ENCODE results near the gene CDKN1C. TPM values are rescaled to one million over a fixed set of nuclear protein-coding genes. Genes with fewer than 3 reads are reported as not detected.

Gene CDKN1C
- not detected in 2 replicates for total RNA-seq (2014; rRNA removed; shearing (Covaris generic); ENCODE audit: low replicate concordance)

GRCh38 chr11:2885678-2886081 is at the start of gene CDKN1C:
Gene CDKN1C, minus strand, starts transcription at chr11:2885775. Its CDS starts 319 bp downstream, at chr11:2885456.
- Histone ChIP-seq H3K4me2 (ENCODE audit: low read depth, low read length, poor library complexity, severe bottlenecking) (no peak within 1 kb of the TSS), H4K20me1 (ENCODE audit: insufficient read depth, low read depth, low read length) (no peaks in the 10 kb centered on the region), H3K9me2 (replicated peaks; ENCODE audit: insufficient read depth, low read length) (no peaks in the 10 kb centered on the region), H3K27me3 (ENCODE audit: low read length) (no peaks in the 10 kb centered on the region), H3K4me3 (ENCODE audit: low read length) (no peak within 1 kb of the TSS), H3K79me2 (ENCODE audit: low read length) (no peaks in the 10 kb centered on the region), H3K36me3 (ENCODE audit: insufficient read depth, low read length) (no peaks in the 10 kb centered on the region), H3K27ac (ENCODE audit: low read length) (no peak within 1 kb of the TSS), H3K9me3 (ENCODE audit: low read length) (no peaks in the 10 kb centered on the region), H3K9ac (ENCODE audit: low read length) (no peak within 1 kb of the TSS), H3K4me1 (ENCODE audit: low read length) (no peaks in the 10 kb centered on the region), H2AFZ (ENCODE audit: low read length) (no peak within 1 kb of the TSS)
- DNase-seq: no peak

DNA sequence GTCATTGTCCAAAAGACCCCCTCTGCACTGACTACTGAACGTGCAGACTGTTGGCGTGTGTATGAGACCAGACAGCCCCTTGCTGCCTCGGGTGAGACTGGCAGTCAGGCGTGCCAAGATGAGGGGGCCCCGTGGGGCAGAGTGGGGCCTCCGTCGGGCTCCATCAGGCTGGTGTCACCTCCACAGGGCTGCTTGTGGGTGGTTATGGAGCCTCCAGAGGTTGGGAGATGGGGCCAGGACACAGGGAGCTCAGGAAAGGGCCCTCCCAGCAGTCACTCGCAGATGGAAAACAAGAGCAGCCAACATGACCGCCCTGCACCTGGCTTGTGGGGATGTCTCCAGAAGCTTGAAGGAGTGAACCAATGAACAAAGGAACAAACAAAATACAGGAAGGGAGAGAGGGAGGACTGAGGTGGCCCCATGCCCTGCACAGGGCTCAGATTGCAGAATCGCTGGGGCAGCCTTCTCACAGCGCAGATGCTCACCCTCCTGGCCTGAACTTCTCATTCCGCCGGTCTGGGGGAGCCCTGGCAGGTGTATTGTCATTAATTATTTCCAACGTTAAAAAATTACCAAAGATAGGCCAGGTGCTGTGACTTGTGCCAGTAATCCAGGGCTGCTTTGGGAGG is 49.1 kb upstream of the CDKN1C start:
- no peak overlapping the region for H3K9ac ChIP-seq (ENCODE audit: low read length)
- no peaks in the 10 kb centered on the region for H3K4me1 ChIP-seq (ENCODE audit: low read length)
- H3K27ac ChIP-seq (ENCODE audit: low read length): no peak overlapping the region
- no peak overlapping the region for H3K4me2 ChIP-seq (ENCODE audit: low read depth, low read length, poor library complexity, severe bottlenecking)
- no peak overlapping the region for H2AFZ ChIP-seq (ENCODE audit: low read length)
- peaks cover 3% of the 10 kb centered on the region; the same call in 1 of the 2 replicates for H3K36me3 ChIP-seq (ENCODE audit: insufficient read depth, low read length)
- no peak overlapping the region for H3K4me3 ChIP-seq (ENCODE audit: low read length)
- no peaks in the 10 kb centered on the region for H3K79me2 ChIP-seq (ENCODE audit: low read length)
- peaks cover 17% of the 10 kb centered on the region for H3K9me3 ChIP-seq (ENCODE audit: low read length)
- no peak for DNase-seq
- no peaks in the 10 kb centered on the region for H3K27me3 ChIP-seq (ENCODE audit: low read length)
- H3K9me2 ChIP-seq (replicated peaks; ENCODE audit: insufficient read depth, low read length): no peaks in the 10 kb centered on the region
- 0 out of 2 replicates have a peak, but pooled peaks cover 6% of the 10 kb centered on the region for H4K20me1 ChIP-seq (ENCODE audit: insufficient read depth, low read depth, low read length)

DNA sequence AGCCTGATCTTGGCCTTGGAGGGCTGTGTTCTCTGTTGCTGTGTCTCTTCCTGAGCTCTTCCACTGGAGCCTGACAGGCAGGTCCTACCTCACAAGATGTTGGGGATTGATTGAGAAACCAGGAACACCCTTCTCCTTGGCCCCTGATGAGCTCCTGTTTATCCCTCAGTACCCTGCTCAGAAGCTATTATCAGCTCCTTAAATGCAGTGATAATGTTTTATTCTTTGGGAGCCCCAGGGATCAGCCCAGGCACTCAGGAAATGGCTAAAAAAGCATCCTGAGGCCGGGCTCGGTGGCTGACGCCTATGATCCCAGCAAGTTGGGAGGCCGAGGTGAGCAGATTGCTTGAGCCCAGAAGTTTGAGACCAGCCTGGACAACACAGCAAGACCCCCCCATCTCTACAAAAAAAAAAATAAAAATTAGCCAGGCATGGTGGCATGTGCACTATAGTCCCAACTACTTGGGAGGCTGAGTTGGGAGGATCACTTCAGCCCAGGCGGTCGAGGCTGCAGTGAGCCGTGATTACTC is 48.5 kb upstream of the CDKN1C start:
- H3K36me3 ChIP-seq (ENCODE audit: insufficient read depth, low read length): no peaks in the 10 kb centered on the region
- H3K9me2 ChIP-seq (replicated peaks; ENCODE audit: insufficient read depth, low read length): no peaks in the 10 kb centered on the region
- H3K27ac ChIP-seq (ENCODE audit: low read length): no peak overlapping the region
- H3K27me3 ChIP-seq (ENCODE audit: low read length): no peaks in the 10 kb centered on the region
- H3K4me3 ChIP-seq (ENCODE audit: low read length): no peak overlapping the region
- no peaks in the 10 kb centered on the region for H3K4me1 ChIP-seq (ENCODE audit: low read length)
- H3K4me2 ChIP-seq (ENCODE audit: low read depth, low read length, poor library complexity, severe bottlenecking): no peak overlapping the region
- no peak overlapping the region for H2AFZ ChIP-seq (ENCODE audit: low read length)
- peaks cover 11% of the 10 kb centered on the region for H3K9me3 ChIP-seq (ENCODE audit: low read length)
- no peak overlapping the region for H3K9ac ChIP-seq (ENCODE audit: low read length)
- no peaks in the 10 kb centered on the region for H3K79me2 ChIP-seq (ENCODE audit: low read length)
- H4K20me1 ChIP-seq (ENCODE audit: insufficient read depth, low read depth, low read length): 0 out of 2 replicates have a peak, but pooled peaks cover 6% of the 10 kb centered on the region
- no peak for DNase-seq

- Histone ChIP-seq H3K36me3 (ENCODE audit: insufficient read depth, low read length) (no peaks in the 10 kb centered on the region), H3K4me3 (ENCODE audit: low read length) (no peak overlapping the region), H3K4me2 (ENCODE audit: low read depth, low read length, poor library complexity, severe bottlenecking) (no peak overlapping the region), H3K9me2 (replicated peaks; ENCODE audit: insufficient read depth, low read length) (no peaks in the 10 kb centered on the region), H3K4me1 (ENCODE audit: low read length) (no peaks in the 10 kb centered on the region), H3K9ac (ENCODE audit: low read length) (no peak overlapping the region), H2AFZ (ENCODE audit: low read length) (no peak overlapping the region), H3K27ac (ENCODE audit: low read length) (no peak overlapping the region), H3K27me3 (ENCODE audit: low read length) (no peaks in the 10 kb centered on the region), H3K9me3 (ENCODE audit: low read length) (peaks cover 5% of the 10 kb centered on the region), H4K20me1 (ENCODE audit: insufficient read depth, low read depth, low read length) (0 out of 2 replicates have a peak, but pooled peaks cover 6% of the 10 kb centered on the region), H3K79me2 (ENCODE audit: low read length) (no peaks in the 10 kb centered on the region)
- peak; percentile 62 for DNase-seq
Observed at GRCh38 chr11:2933375-2934020, 47.9 kb upstream of the CDKN1C start.

DNA sequence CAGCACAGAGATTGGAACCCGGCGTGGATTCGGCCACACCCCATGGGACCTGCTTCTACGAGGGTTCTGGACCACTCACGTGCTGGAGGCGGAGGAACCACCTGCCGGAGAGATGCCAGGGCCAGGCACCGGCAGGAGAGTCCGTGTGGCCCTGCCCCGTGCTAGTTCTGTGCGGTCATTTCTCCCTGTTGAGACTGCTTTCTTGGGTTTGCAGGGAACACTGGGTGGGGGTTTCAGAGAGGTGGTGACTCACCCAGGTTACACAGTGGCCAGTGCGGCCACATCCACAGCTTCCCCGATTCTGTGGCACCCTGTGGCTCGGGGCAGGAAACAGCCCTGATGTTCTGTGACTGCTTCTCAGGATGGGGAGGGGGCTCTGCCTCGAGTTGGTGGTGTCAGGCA is 47.3 kb upstream of the CDKN1C start:
- H3K4me3 ChIP-seq (ENCODE audit: low read length): no peak overlapping the region
- H2AFZ ChIP-seq (ENCODE audit: low read length): no peak overlapping the region
- H3K9ac ChIP-seq (ENCODE audit: low read length): no peak overlapping the region
- 0 out of 2 replicates have a peak, but pooled peaks cover 6% of the 10 kb centered on the region for H4K20me1 ChIP-seq (ENCODE audit: insufficient read depth, low read depth, low read length)
- H3K79me2 ChIP-seq (ENCODE audit: low read length): no peaks in the 10 kb centered on the region
- H3K9me2 ChIP-seq (replicated peaks; ENCODE audit: insufficient read depth, low read length): no peaks in the 10 kb centered on the region
- H3K27me3 ChIP-seq (ENCODE audit: low read length): no peaks in the 10 kb centered on the region
- H3K9me3 ChIP-seq (ENCODE audit: low read length): peaks cover 4% of the 10 kb centered on the region; the same call in 1 of the 2 replicates
- no peak overlapping the region for H3K4me2 ChIP-seq (ENCODE audit: low read depth, low read length, poor library complexity, severe bottlenecking)
- H3K36me3 ChIP-seq (ENCODE audit: insufficient read depth, low read length): no peaks in the 10 kb centered on the region
- H3K4me1 ChIP-seq (ENCODE audit: low read length): no peaks in the 10 kb centered on the region
- H3K27ac ChIP-seq (ENCODE audit: low read length): no peak overlapping the region
- no peak for DNase-seq

DNA sequence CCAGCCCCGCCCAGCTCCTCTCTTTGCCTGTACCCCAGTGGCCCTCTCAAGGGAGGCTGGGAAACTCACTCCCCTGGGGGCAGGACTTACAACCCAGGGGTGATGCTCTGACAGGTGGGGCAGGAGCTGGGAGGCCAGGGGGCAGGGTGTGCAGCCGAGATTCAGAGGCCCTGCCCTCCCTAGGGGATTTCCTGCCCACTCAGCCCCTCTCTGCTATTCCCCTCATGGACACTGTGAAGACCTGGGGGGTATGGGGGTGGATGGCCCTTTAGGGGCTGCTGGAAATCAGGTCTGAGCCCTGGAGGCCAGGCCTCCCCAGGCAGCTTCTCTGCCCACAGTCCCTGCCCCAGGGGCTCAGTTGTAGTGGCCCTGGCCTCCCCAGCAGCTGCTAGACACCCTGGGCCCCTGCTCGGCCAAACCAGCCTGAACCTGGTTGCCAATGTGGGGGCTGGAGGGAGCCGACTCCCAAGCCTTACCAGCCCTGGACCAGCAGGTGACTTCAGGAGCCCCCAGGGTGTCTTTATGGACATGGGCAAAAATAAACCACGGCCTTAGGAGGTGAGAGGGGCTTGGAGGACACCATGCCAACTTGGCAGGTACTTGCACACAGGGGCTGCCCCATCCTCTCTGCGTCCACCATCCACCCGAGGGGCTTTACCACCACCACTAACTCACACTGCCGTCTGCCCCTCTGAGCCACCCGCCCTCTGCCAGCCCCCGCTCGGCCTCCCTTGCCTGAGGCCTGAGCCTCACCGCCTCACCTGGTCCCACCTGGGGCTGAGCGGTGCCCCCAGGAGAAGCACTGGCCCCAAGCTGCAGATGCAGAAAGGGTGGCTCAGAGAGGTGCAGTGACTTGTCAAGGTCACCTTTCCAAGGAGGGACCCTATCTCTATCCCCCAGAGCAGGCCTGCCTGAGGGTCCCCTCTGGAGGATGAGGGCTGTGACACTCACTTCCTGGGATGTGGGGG is 46.5 kb upstream of the CDKN1C start:
- DNase-seq: no peak
- H4K20me1 ChIP-seq (ENCODE audit: insufficient read depth, low read depth, low read length): 0 out of 2 replicates have a peak, but pooled peaks cover 6% of the 10 kb centered on the region
- H3K36me3 ChIP-seq (ENCODE audit: insufficient read depth, low read length): no peaks in the 10 kb centered on the region
- H3K4me3 ChIP-seq (ENCODE audit: low read length): no peak overlapping the region
- no peaks in the 10 kb centered on the region for H3K79me2 ChIP-seq (ENCODE audit: low read length)
- H3K9me3 ChIP-seq (ENCODE audit: low read length): no peaks in the 10 kb centered on the region
- H3K9ac ChIP-seq (ENCODE audit: low read length): no peak overlapping the region
- H3K4me2 ChIP-seq (ENCODE audit: low read depth, low read length, poor library complexity, severe bottlenecking): no peak overlapping the region
- no peaks in the 10 kb centered on the region for H3K27me3 ChIP-seq (ENCODE audit: low read length)
- H3K27ac ChIP-seq (ENCODE audit: low read length): no peak overlapping the region
- H3K9me2 ChIP-seq (replicated peaks; ENCODE audit: insufficient read depth, low read length): no peaks in the 10 kb centered on the region
- no peak overlapping the region for H2AFZ ChIP-seq (ENCODE audit: low read length)
- H3K4me1 ChIP-seq (ENCODE audit: low read length): no peaks in the 10 kb centered on the region

DNA sequence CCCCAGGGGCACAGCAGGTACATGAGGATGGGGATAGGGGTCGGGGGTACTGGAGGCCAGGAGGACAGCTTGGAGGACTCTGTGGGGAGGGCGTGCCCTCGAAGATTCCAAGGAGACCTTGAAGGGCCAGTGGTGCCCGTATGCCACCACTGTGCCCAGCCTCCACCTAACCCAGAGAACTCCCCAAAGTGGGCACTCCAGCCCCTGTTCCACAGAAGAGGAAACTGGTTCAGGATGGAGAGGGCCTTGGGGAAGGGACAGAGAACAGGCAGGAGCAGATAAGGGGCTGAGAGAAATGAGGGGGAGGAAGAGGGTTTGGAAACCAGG is 45.8 kb upstream of the CDKN1C start:
- H3K9ac ChIP-seq (ENCODE audit: low read length): no peak overlapping the region
- no peak overlapping the region for H3K27ac ChIP-seq (ENCODE audit: low read length)
- H3K4me3 ChIP-seq (ENCODE audit: low read length): no peak overlapping the region
- H3K9me2 ChIP-seq (replicated peaks; ENCODE audit: insufficient read depth, low read length): no peaks in the 10 kb centered on the region
- no peaks in the 10 kb centered on the region for H3K27me3 ChIP-seq (ENCODE audit: low read length)
- 0 out of 2 replicates have a peak, but pooled peaks cover 6% of the 10 kb centered on the region for H4K20me1 ChIP-seq (ENCODE audit: insufficient read depth, low read depth, low read length)
- no peak for DNase-seq
- H3K36me3 ChIP-seq (ENCODE audit: insufficient read depth, low read length): no peaks in the 10 kb centered on the region
- H3K9me3 ChIP-seq (ENCODE audit: low read length): no peaks in the 10 kb centered on the region
- H2AFZ ChIP-seq (ENCODE audit: low read length): no peak overlapping the region
- no peaks in the 10 kb centered on the region for H3K79me2 ChIP-seq (ENCODE audit: low read length)
- no peaks in the 10 kb centered on the region for H3K4me1 ChIP-seq (ENCODE audit: low read length)
- H3K4me2 ChIP-seq (ENCODE audit: low read depth, low read length, poor library complexity, severe bottlenecking): no peak overlapping the region

Measured in Karpas-422 (cell line).